Stimulated activated CD4-positive, alpha-beta T cell treated with anti-CD3 and anti-CD28 coated beads, Interleukin-1b, Interleukin-23, amount 100 ng/mL, for 4 hours (primary cell): ENCODE measurements around the gene EIF4G2.
A peak's percentile ranks its signal among the peaks of the same experiment; 100 is the strongest.
"Not testable (repeated sequence)": the region's sequence is repeated elsewhere in the genome, so short reads cannot be mapped to it uniquely, and the experiment has no call there.

Source experiments
- DNase-seq, 2 donors: peaks; one replicate each; pipeline ENCODE4 v3.0.0-alpha.2; 2020; ENCODE audit warnings: low read depth in 2 of 2

Gene EIF4G2

DNA sequence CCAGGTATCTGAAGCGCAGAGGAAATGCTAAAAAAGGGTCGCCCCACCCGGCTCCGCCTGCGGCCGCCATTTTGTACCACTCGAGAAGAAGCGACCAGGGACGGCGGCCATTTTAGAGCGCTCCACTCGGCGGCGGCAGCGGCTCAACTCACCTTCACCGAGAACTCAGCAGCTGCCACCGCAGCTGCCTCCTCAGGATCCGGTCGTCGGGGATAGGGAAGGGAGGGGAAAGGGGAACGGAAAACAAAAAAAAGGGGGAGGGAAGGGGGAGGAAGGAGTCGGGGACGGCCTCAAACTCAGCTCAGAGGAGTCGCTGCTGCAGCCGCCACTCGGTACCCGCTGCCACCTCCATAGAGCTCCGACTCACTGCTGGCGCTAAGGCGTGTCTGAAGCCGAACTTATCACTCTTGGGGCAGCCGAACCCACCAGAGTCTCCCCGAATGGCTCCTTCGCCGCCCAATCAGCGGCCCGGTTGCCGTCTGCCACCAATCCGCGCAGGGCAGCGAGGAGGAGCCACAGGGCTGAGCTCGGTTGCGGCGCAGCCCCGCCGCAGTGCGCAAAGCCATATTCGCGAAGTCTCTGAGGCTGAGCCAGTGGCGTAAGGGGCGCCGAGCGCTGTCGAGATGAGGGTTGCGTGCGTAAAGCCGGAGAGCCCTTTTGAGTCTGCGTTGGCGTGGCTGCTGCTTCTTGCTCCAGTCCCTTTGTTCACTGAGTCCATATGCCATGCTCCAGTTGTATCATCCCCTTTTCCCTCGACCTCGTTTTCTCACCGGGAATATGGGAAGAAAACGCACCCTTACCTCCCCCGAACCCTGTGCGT is at the start of gene EIF4G2:
Gene EIF4G2, minus strand, starts transcription at position 374 of the 820 bp plus-strand sequence.
- peak; percentile 92 to 95 for DNase-seq

DNA sequence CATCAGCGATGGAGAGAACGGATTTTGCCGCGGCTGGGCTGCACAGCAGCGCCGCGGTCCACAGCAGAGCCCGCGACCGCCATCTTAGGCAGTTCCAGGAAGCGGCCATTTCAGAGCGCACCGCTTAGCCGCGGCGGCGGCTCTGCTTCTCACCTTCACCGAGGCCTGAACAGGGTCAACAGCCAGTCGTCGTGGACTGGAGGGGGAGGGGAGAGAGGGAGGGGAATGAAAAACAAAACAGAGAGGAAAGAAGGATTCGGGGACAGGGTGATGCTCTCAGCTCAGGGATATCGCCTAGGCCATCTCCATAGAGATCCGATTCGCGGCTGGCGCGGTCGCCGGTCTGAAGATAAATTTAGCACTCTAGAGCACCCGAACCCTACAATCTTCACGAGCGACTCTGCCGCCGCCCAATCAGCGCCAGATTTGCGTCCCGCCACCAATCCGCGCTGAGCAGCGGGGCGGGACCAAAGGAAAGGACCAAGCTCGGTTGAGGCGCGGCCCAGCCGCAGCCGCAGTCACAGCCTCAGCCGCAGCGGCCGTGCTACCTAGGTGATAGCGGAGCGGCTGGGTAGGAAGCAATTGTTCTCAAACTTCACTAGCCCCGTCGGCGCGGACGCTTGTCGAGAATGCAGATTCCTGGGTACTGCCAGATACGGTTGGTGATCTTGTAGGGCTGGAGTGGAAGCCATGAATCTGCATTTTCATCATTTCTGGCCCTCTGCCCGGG is 49.1 kb upstream of the EIF4G2 start, which contains the start of gene ZBED5:
Gene ZBED5, minus strand, starts transcription at position 345 of the 730 bp plus-strand sequence. CDS start 3,108 bp downstream, outside the sequence.
- peak; percentile 86 to 91 for DNase-seq

DNA sequence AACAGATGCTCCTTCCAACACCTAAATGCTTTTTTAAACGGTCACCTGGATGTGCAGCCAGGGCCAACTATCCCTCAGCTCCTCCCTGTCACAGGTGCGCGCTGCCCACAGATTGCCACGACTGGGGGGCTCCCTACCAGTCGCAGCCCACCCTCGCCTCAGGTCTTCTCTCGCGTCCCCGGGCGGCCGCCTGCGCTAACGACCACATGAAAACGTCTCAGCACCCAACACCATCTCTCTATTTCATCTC is 48.7 kb upstream of the EIF4G2 start:
- no peak for DNase-seq

DNA sequence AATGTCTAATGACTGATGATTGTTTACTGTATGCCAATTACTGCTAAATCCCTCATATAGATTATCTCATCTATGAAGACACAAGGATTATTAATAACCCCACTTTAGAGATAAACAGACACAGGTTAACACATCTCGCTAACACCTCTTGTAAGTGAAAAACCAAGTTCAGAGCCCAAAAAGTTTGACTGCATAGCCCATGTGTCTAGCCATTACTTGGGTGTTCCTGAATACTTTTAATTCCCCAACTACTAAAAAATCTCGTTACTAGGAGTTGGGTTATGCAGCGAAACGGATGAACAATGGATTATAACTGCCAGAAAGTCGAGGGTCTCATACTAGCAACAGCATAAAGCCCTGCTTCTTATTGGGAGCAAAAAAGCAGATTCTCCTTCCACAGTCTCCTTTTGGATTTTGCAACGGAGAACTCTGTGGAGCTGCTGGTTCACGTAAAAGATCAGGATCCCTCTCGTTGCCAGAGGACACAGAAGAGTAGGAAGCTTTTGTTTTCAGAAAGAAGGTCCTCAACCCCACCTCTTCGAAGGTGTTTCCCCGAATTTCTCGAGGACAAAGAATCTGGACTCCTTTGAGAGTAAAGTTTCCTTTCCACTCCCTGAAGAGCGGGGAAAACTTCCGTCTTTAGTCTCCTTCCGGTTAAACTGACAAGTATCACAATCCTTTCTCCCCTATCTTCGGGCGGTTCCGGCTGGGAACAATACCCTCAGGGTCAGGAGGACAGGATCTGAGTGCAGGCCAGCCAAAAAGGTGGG is 48.1 kb upstream of the EIF4G2 start:
- DNase-seq = no peak

DNA sequence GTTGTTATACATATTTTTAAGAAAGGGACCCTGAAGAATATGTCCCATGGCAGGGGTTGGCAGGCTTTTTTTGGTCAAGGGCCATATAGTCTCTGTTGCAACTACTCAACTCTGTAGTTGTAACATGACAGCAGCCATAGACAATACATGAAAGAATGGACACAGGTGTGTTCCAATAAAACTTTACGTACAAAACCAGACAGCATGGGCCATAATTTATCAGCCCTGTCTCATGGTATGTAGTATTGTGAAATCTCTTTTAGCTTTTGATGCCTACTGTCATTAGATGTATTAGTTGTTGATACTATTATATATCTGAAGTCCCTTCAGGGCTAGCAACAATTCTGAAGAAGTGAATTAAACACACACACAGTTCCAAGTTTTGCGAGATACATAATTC is 46.6 kb upstream of the EIF4G2 start:
- no peak for DNase-seq

DNA sequence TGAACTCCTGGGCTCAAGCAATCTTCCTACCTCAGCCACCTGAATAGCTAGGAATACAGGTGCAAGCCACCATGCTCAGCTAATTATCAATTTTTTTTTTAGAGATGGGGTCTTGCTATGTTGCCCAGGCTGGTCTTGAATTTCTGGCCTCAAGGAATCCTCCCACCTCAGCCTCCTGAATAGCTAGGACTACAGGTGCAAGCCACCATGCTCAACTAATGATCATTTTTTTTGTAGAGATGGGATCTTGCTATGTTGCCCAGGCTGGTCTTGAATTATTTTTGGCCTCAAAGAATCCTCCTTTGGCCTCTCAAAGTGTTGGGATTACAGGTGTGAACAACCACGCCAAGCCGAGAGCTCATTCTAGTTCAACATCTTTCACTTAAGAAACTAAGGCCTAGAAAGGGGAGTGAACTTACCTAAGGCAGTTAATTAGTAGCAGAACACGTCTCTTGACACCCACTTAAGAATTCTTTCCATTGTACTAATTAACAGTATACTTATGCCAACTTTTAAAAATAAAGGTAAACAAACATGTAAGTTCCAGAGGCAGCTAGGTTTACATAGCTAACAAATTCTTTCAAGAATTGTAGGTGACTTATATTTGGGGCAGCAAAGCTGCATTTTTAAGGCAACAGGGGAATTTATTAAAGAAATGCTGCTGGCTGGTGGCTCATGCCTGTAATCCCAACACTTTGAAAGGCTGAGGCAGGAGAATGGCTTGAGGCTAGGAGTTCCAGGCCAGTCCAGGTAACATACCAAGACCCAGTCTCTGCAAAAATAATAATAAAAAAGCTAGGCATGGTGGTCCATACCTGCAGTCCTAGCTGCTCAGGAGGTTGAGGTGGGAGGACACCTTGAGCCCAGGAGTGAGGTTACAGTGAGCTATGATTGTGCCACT is 39.5 kb upstream of the EIF4G2 start:
- no peak for DNase-seq

DNA sequence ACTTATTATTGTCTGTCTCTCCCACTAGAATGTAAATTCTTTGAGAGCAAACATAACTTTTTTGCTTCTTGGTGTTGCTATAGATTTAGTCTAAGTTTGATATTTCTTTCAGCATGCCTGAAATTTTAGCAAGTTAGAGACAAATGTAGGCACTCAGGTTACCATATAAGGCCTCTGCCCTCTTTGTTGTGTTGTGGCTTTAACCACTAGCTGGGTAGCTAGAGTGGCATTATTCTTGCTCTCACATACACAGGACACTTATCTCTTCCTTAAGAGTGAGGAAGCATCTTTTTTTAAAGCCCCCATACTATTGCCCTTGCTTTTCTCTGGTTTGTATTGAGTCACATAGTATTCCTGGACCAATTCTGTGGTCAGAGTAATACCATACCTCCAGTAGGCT is 37.9 kb upstream of the EIF4G2 start:
- DNase-seq = no peak

DNA sequence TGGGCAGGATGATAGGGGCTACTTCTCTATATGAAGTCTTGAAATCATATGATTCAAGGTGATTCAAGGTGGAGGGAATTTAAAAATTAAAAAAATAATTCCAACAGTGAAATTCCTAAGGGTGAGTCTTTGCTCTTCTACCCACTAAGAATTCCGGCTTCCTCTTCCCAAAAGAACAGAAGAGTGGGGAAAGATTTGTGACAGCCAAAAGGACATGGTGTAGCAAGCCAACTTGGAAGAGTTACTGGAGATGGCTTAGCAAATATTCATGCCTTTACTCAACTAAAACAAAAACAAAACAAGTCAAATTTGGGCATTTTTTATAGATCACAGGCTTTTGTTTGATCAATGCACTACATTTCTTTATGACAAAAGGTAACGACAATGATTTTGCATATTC is 36.9 kb upstream of the EIF4G2 start:
- DNase-seq = no peak

DNA sequence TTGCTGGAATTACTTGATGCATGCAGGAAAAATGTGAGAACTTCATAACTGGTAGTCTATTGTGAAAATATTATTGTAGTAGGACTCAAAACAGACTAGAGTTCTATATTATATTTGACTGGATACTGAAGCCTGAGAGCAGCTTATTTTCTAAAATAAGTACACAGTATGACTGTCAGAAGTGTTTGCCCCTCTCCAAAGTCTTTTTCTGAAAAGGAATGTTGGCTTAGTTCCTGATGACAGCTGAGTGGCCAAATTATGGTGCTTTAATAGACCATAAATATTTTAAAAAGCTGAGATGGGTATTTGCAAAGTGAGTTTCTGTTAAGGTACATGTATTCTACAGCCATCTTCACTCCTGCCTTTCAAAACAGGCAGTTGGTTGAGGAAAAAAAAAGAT is 36.1 kb upstream of the EIF4G2 start:
- DNase-seq = no peak

DNA sequence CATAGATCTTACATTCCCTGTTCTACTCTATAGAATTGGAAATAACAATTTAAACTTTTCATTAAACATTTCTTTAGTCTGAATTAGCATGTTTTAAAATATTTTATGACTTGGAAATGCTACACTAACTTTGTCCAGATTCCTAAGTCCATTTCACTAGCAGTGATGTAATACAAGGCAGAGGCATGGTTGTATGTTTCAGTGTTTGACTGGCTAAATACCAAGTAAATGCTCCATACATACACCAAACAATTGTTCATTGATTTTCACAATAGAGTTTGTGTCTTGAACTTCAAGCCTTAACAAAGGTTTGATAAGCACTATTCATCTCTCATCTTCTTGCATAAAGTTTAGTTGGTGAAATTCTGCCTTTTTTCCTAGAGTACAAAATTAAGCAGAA is 35.6 kb upstream of the EIF4G2 start:
- DNase-seq = no peak

DNA sequence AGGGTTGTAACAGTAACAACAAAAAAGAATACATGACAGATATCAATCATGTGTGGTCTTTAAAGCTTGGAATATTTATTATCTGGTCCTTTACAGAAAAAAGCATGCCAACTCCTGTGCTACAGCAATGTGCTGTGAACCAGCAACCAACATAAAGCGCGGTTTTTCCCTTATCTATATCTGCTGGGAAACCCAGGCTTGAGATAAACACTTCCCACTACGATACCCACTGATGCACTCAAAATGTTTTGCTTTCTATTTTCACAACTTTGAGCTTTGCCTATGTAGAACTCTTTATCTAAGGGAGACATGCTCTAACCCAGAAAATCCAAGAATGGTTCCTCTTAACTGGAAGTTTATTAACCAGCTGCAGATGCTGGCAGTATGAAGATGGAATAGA is 30.2 kb upstream of the EIF4G2 start:
- DNase-seq = no peak

DNA sequence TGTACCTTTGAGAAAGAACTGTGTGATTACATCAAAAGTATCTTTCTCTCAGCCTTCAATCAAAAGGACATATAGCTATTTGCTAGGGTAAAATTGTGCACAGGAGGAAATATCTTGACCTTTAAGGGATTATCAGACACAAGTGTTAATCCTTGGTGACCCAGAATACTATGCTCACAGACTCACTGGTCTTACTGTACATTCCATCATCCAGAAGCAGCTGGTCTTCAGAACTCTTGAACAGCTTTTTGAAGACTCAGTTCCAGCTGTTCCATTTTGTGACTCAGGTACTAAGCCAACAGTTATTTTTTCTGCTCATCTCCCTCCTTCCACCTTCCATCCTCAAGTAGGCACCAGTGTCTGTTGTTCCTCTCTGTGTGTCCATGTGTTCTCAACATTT is 29.4 kb upstream of the EIF4G2 start:
- DNase-seq = no peak

DNA sequence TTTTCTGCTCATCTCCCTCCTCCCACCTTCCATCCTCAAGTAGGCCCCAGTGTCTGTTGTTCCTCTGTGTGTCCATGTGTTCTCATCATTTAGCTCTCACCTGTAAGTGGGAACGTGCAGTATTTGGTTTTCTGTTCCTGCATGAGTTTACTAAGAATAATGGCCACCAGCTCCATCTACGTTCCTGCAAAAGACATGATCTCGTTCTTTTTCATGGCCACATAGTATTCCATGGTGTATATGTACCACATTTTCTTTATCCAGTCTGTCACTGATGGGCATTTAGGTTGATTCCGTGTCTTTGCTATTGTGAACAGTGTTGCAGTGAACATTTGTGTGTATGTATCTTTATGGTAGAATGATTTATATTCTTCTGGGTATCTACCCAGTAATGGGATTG is 28.2 kb upstream of the EIF4G2 start:
- DNase-seq = not testable (repeated sequence)

DNA sequence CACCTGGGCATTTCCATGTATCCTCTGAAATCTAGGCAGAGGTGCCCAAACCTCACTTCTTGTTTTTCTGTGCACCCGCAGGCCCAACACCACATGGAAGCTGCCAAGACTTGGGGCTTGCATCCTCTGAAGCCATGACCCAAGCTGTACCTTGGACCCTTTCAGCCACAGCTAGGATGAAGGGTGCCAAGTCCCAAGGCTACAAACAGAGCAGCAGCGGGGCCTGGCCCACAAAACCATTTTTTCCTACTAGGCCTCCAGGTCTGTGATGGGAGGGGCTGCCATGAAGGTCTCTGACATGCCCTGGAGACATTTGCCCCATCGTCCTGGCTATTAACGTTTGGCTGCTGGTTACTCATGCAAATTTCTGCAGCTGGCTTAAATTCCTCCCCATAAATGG is 20.4 kb upstream of the EIF4G2 start:
- no peak for DNase-seq

DNA sequence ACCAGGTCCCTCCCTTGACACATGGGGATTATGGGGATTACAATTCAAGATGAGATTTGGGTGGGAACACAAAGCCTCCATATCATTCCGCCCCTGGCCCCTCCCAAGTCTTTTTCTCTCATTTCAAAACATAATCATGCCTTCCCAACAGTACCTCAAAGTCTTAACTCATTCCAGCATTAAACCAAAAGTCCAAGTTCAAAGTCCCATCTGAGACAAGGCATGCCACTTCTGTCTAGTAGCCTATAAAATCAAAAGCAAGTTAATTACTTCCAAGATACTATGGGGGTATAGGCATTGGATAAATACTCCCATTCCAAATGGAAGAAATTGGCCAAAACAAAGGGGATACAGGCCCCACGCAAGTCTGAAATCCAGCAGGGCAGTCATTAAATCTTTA is 19.7 kb upstream of the EIF4G2 start:
- no peak for DNase-seq

DNA sequence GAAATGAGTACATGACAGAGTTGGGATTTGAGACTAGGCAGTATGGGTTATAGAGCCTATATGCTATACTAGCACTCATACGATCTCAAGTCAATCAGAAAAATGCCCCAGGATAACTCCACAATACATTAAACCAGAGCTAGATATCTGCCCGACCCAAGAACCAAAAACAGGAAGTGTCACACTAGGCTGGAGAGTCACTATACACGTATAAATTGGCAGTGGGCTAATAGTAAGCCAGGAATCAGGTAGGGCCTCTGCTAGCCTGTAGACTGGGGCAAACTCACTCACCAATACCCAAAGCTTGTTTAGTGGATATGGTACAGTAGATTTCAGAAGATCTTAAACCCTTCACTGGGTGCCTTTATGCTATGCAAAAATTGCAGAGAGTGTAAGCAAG is 16.2 kb upstream of the EIF4G2 start:
- no peak for DNase-seq

DNA sequence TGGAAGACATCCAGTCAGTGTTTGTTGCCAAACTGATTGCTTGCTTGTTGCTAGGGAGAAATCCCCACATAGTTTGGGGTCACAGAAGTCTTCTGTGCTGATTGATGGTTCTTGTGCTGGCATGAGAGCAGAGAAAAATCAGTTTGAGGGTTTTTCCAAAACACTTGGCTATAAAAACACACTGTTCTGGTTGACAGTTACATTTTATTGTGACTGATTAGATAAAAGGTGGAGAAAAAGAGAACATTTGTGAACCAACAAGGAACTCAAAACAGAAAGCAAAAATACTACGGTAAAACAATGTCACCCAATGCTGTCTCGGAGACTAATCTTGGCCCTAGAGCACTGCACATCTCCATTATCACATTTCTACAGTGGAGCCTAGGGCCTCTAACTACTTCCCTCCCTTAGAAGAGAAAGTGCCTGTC is 14.4 kb upstream of the EIF4G2 start:
- DNase-seq = no peak

DNA sequence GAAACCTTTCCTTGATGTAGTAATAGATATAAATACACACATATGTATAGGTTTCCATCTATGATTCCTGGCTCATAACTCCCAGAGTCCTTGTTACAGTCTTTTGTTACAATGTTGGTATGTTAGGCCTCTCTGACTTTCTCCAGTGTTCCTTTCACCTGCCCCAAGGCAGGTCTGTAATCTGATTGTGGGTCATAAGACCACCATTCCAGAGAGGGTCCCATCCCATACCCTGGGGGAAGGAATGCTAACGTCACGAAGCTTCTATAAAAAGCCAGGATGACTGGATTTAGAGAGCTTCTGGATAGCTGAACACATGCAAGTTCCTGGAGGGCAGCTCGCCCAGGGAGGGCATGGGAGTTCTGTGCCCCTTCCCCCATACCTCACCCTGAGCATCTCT is 13.8 kb upstream of the EIF4G2 start:
- not testable (repeated sequence) for DNase-seq

DNA sequence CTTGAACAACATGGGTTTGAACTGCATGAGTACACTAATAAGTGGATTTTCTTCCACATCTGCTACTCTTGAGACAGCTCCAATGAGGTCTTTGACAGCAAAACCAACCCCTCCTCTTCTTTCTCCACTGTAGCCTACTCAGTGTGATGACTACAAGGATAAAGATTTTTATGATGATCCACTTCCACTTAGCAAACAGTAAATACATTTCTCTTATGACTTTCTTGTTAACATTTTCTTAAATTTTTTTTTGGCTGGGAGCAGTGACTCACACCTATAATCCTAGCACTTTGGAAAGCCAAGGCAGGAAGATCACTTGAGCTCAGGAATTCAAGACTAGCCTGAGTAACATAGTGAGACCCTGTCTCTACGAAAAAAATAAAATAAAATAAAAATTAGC is 9.9 kb upstream of the EIF4G2 start:
- no peak for DNase-seq

DNA sequence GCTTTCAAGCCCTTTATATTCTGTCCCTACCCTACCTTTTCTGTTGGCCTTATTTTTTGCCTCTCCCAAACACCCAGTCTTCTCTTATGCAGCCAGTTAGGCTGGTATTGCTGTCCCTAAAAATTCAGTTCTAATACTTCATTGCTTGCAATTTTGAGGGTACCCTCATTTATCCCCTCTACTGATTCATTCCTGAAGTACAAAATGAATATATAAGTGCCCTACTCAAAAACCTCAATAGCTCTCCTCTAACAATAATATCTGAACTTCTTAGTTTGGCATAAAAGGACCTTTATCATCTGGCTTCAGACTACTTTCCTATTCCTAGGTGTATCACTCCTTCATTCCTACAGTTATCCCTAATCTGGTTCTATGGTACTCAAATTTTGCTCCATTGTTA is 5.2 kb upstream of the EIF4G2 start:
- DNase-seq = no peak

DNA sequence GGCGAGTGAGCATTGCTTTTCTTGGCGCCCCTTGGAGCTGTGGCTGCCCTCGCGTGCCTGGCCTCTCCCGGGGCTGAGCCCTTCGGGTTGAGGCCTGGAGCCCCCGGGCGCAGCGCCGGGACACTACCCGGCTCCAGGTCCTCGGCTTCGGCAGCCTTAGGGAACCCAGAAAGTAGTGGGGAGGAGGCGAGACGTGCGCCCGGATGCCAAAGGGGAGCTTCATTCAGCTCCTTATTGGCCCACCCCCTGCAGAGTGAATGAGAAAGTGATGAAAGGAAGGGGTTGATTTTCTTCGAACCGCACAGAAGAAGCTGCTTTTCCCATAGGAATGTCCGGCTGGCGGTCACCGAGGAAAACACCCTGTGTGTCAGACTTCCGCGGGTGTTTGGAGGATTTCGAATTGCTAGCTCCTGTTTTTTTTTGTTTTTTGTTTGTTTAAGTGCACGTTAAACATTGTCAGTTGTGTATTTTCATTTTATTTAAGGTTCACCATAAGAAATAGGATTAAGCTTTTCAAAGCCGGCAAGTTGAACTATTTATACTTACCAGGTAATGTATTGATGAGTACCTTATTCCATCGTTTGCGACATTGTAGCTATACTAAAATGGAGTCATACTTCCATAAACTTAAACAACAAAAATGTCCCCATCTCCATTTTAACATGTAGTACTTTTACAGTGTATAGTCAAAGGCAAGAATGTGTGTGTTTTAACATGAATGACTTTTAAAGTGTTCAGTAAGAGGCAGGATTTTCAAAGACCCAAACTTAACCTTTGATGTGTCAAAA is 841 bp upstream of the EIF4G2 start:
- DNase-seq = peak in 1 of 2 donors; percentile 29
